GM21717 (cell line): ENCODE data around the gene FAM216A.
A peak's percentile ranks its signal among the peaks of the same experiment; 100 is the strongest.
"Not testable (repeated sequence)": the region's sequence is repeated elsewhere in the genome, so short reads cannot be mapped to it uniquely, and the experiment has no call there.

Source experiments
- ATAC-seq: cut with Tn5 transposase; IDR thresholded peaks from one replicate; pipeline ENCODE4 v1.9.1; 2021; ENCODE audit warnings: mild to moderate bottlenecking, moderate library complexity; ENCODE audit not compliant: unreplicated experiment

Gene FAM216A, protein sequence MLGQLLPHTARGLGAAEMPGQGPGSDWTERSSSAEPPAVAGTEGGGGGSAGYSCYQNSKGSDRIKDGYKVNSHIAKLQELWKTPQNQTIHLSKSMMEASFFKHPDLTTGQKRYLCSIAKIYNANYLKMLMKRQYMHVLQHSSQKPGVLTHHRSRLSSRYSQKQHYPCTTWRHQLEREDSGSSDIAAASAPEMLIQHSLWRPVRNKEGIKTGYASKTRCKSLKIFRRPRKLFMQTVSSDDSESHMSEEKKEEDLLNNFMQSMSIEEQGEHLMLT

DNA sequence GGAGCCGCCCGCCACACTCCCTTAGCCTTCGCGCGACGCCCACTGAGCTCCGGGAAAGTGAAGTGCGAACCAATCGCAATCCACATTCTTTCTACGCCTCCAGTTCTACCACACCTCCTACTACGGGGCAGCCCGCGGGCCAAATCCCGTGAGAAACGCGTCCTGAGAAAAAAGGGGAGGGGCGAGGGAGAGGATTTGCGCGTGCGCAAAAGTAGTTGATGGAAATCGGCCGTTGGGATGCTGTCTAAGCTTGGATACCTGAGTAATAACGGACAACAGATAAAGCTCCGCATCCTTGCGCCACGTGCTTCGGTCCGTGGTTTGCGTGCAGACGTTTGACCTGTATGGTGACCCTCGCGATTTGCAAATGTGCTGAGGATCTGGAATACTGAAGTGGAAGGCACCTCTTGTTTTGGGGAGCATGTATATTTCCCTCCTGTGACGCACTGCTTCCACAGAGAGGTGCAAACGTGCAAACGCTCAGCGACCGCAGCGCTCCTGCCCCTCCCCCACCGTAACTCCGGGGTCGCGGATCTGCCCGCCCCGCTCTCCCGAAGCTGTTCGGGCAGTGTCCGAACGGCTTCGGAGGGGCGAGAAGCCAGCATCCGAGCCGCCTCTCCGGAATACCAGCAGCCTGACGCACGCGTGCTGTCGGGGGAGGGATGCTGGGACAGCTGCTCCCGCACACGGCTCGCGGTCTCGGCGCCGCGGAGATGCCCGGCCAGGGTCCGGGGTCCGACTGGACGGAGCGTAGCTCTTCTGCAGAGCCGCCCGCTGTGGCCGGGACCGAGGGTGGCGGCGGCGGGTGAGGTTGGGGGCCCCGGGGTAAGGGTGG lies at the start of gene FAM216A, which contains the start of gene GPN3:
FAM216A (plus strand) TSS at position 632 of the 835 bp plus-strand sequence; CDS start at position 663, 31 bp downstream.
GPN3 (minus strand) TSS at position 44 of the 835 bp plus-strand sequence. CDS start 54 bp downstream, outside the sequence.
- peak; percentile 64 for ATAC-seq

GRCh38 chr12:110420644-110421043 lies 48.0 kb upstream of the FAM216A start:
- not testable (repeated sequence) for ATAC-seq

GRCh38 chr12:110421159-110421661 lies 47.4 kb upstream of the FAM216A start:
- ATAC-seq, result no peak

DNA sequence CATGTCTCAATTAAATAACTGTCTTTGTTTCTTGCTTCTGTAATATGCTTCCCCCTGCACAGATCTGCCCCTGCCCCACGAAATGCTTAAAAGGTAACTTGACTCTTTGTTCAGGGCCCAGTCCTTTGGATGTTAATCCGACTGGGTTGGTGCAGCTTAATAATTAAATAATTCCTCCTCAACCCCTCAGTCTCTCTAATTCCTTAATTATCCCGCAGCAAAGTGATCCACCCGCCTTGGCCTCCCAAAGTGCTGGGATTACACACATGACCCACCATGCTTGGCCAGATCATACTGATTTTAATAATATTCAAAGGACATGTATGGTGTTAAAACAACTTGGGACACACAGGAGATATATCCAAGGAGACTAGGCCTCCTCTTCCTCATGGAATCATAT lies 46.9 kb upstream of the FAM216A start:
- ATAC-seq, result no peak

- no peak for ATAC-seq
These were observed 44.4 kb upstream of the FAM216A start for GRCh38 chr12:110424237-110424636.

GRCh38 chr12:110426406-110426805 lies 42.2 kb upstream of the FAM216A start:
- ATAC-seq, result no peak

DNA sequence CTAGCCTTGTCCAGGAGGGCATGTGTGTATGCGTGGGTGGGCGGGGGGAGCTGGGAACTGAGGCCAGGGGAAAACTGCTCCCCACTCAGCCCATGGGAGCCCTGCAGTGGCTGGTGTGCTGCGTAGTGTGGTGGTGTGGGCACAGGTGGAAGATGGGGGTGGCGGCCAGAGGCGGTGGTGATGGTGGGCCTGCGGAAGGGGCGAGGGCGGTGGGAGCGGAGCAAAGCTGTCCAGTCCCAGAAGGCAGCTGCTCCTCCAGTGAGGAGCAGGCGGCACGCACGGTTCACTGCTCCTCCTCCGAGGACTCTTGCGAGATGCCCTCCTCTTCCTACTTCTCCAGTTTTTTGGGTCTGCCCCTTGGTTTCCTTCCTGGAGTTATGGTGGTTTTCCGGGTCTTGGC lies 39.0 kb upstream of the FAM216A start:
- not testable (repeated sequence) for ATAC-seq

DNA sequence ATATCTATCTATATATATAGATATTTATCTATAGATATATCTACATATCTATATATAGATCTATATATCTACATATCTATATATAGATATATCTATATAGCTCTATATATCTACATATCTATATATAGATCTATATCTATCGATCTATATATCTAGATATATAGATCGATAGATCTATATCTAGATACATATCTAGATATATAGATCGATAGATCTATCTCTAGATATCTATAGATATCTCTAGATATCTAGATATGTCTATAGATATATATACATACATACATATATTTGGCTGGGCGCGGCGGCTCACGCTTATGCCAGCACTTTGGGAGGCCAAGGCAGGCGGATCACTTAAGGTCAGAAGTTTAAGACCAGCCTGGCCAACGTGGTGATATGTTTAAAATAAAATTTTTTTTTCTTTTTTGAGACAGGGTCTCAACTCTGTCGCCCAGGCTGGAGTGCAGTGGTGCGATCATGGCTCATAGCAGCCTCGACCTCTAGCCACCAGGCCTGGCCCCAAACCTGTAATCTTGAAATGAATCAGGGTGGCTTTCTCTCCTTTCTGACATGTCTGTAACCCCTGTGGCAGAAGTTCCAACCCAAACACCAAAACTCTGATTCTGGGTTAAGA lies 36.6 kb upstream of the FAM216A start:
- no peak for ATAC-seq

GRCh38 chr12:110436231-110436630 lies 32.4 kb upstream of the FAM216A start:
- no peak for ATAC-seq

- no peak for ATAC-seq
These were observed 24.2 kb upstream of the FAM216A start for GRCh38 chr12:110444455-110444854.

DNA sequence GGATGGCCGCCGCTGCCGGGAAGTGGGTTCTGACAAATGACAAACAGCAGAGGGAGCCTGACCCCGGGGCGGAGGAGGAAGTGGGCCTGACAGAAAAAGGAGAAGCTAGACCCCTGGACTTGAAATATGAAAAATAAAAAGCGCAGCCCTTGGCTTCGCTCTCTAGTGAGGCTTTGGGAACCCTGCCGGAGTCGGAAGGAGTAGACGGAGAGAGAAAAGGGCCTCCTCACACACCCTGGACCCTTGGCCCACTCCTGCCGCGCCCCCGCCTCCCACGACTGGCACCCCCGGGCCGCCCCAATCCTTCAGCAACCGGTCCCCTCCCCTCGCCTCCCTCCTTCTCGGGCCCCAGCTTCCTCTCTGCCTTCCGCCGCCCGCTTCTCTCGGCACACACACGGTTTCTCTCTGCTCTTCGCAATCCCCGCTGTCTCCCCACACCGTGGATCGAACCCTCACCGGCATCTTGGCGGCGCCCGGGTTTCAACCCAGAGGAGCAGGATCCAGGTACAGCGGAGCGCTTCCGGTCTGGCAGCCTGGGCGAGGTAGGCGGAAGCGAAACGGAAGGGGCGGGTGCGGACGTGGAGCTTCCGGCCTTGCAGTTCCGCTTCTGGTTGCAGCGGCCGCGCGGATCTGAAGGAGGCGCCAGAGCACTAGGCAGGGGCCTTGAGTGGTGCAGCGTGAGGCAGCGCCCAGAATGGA lies 18.7 kb upstream of the FAM216A start, which contains the start of gene ARPC3:
ARPC3 (minus strand) TSS at position 539 of the 699 bp plus-strand sequence; CDS start at position 462, 77 bp downstream.
- ATAC-seq, result peak; percentile 86

- no peak for ATAC-seq
These were observed 17.4 kb upstream of the FAM216A start for GRCh38 chr12:110451263-110451662.

- no peak for ATAC-seq
These were observed 14.9 kb upstream of the FAM216A start for GRCh38 chr12:110453569-110454296.

- ATAC-seq, result no peak
These were observed 9.9 kb upstream of the FAM216A start for GRCh38 chr12:110458756-110459155.

- ATAC-seq, result not testable (repeated sequence)
These were observed 7.5 kb upstream of the FAM216A start for GRCh38 chr12:110461189-110461588.

DNA sequence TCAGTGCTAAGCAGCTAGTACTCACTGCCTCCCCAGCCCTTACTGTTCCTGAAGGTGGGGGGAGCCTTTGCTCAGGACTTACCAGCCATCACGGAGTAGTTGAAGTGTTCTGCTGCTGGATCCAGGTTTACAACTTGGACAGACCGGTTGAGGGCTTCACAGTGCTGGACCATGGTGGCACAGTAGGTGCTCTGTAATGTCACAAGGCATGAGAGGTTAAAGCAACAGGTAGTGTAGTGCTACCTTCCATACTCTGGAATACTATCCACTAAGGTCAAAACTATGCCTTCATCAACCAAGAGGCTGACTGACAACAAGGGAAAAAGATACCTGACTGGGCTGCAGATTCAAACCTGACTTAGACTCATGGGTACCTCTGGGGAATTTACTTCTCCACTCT lies 3.6 kb upstream of the FAM216A start:
- ATAC-seq, result no peak

DNA sequence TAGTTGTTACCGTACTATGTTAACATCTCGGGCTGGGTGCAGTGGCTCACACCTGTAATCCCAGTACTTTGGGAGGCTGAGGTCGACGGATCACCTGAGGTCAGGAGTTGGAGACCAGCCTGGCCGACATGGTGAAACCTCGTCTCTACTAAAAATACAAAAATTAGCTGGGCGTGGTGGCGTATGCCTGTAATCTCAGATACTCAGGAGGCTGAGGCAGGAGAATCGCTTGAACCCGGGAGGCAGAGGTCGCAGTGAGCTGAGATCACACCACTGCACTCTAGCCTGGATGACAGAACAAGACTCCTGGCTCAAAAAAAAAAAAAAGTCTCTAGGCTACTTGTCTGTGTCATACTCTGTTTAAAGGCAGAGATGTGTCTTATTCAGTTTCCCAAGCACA lies 2.9 kb upstream of the FAM216A start:
- not testable (repeated sequence) for ATAC-seq

DNA sequence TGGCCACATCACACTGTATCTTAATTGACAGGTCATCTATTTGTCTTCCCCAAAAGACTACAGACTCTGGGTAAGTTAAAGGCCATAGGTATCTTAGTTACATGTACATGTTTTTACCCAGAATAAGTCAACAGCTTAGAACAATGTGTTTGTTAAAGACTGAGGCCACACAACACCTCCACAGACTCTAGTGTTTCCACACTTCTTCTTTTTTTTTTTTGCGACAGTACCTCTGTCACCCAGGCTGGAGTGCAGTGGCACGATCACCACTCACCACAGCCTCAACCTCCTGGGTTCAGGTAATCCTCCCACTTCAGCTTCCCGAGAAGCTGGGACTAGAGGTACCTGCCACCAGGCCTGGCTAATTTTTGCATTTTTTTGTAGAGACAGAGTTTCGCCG lies 1.9 kb upstream of the FAM216A start:
- no peak for ATAC-seq

GRCh38 chr12:110467847-110468213 lies 815 bp upstream of the FAM216A start:
- ATAC-seq, result no peak

DNA sequence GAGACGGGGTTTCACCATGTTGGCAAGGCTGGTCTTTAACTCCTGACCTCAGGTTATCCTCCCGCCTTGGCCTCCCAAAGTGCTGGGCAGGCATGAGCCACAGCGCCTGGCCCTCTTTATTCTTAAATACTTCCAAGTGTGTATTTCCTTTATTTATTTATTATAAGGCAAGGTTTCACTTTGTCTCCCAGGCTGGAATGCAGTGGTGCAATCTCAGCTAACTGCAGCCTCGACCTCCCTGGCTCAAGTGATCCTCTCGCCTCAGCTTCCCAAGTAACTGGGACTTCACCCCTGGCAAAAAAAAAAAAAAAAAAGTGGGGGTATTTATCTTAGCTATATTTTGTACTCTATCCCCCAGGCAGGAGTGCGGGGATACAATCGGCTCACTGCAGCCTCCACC lies 6.8 kb downstream of the FAM216A start:
- no peak for ATAC-seq
